ENCODE data around the gene RILPL2. TPM values are rescaled to one million over a fixed set of nuclear protein-coding genes. Genes with fewer than 3 reads are reported as not detected.

The RILPL2 gene
- total and polyA plus RNA-seq, 9 of the 15 experiments (the other 6 are each of a cell fraction or from before 2014, with no cell fraction given), result 0.61 to 5.8 (median 4.3) TPM

DNA sequence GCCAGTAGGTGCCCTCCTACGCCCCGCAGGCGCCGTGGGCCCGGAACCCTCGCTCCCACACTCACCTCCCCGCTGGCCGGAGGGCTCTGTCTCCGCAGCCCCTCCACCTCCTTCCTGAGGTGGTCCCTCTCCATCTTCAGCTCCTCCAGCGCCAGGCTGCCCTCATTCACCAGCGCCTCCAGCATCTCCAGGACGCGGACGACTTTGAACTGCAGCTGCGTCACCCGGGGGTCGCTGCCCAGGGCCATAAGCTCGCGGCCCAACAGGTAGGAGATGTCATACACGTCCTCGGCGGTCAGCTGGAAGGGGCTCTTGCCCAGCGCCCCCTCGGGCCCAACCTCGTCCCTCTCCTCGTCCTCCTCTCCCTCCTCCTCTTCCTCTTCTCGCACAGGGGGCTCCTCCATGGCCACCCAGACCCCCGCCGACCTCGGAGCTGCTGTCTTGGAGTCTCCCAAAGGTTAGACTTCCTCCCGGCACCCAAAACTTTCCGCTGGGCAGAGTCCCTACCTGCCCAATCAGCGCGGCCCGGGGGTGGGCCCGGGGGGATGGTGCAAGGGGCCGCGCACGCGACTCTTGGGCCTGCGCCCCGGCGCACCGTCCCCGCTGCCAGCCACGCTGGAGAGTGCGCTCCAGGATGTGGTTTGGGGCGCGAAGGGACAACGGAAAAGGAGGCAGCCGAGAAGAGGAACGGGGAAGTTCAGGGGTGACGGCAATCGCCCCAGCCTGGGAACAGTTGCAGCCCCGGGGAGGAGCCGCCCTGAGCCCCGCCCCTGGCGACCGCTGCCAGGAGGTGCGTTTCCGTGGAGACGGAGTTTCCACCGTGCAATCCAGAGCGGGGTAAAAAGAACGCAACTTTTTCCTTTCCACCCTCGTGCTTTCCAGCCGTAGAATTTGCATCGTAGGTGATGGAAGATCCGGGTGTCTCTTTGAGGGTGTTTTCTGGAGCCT is at the start of gene RILPL2 (continued):
- peak; percentile 84 to 87 for TF ChIP-seq NRF1 (conservative IDR thresholded peaks at IDR 0.05 in 1 of 2, IDR thresholded peaks at IDR 0.05 in 1 of 2)
- peak; percentile 77; the same call in 1 of the 2 replicates for TF ChIP-seq KAT7 (CRISPR knock-in tag; IDR thresholded peaks at IDR 0.05; ENCODE audit: borderline replicate concordance)
- TF ChIP-seq PML (IDR thresholded peaks at IDR 0.05; ENCODE audit: low read length), result no peak
- no peak for TF ChIP-seq PTRF (tag; IDR thresholded peaks at IDR 0.05)
- TF ChIP-seq RAD21 (CRISPR knock-in tag; conservative IDR thresholded peaks at IDR 0.05 in 1 of 2, IDR thresholded peaks at IDR 0.05 in 1 of 2), result 0 out of 4 replicates have a peak, but pooled peaks of 1 of the 2 experiments have one; percentile 14
- TF ChIP-seq HNRNPLL (IDR thresholded peaks at IDR 0.05; ENCODE audit: low read depth, low read length, poor library complexity, severe bottlenecking), result peak; percentile 62
- TF ChIP-seq ZBTB40 (IDR thresholded peaks at IDR 0.05), result peak; percentile 69
- no peak for TF ChIP-seq ZBTB40 (CRISPR knock-in tag; IDR thresholded peaks at IDR 0.05)
- TF ChIP-seq NFE2 (IDR thresholded peaks at IDR 0.05; ENCODE audit: low read depth), result no peak
- TF ChIP-seq CREM (IDR thresholded peaks at IDR 0.05; ENCODE audit: low read depth), result peak; percentile 70
- peak; percentile 55 for TF ChIP-seq TAF1 (IDR thresholded peaks at IDR 0.05; ENCODE audit: control insufficient read depth, extremely low read depth, insufficient read depth, low read length, severe bottlenecking)
- TF ChIP-seq HIVEP1 (CRISPR knock-in tag; IDR thresholded peaks at IDR 0.05), result peak; percentile 72; the same call in 1 of the 2 replicates
- no peak for TF ChIP-seq MIER1 (IDR thresholded peaks at IDR 0.05; ENCODE audit: low read depth)
- peak; percentile 34 for TF ChIP-seq BRD9 (IDR thresholded peaks at IDR 0.05; ENCODE audit: low read depth, partially characterized antibody)
- peak; percentile 78; the same call in 1 of the 2 replicates for TF ChIP-seq ERF (CRISPR knock-in tag; IDR thresholded peaks at IDR 0.05)
- peak in 1 of 2 experiments; percentile 36; a peak in 1 of 4 replicates for TF ChIP-seq RCOR1 (IDR thresholded peaks at IDR 0.05; ENCODE audit: borderline replicate concordance in 1 of 2, low read depth in 2 of 2, low read length in 2 of 2)

All from K562 (cell line).